HepG2 (cell line): ENCODE measurements around the gene STAT6.

Experiments
- CTCF ChIP-seq: sonication (generic); formaldehyde crosslinking; IDR thresholded peaks from 2 replicates; pipeline ENCODE4 v1.5.0; 2020; ENCODE audit warnings: mild to moderate bottlenecking, missing genetic modification reagents, moderate library complexity
- HCFC1 ChIP-seq: fragments of 150-350 bp; IDR thresholded peaks from 2 replicates; pipeline ENCODE4 v1.6.1; 2014; ENCODE audit warnings: low read depth, low read length
- SRF ChIP-seq: IDR thresholded peaks from 2 replicates; pipeline ENCODE4 v1.6.1; 2011; ENCODE audit warnings: mild to moderate bottlenecking, low read depth, low read length, moderate library complexity
- TF ChIP-seq, protein P1 (sequence below): sonication (generic); formaldehyde crosslinking; conservative IDR thresholded peaks from 2 replicates; pipeline ENCODE4 v1.5.0; 2020; ENCODE audit warnings: missing genetic modification reagents

GRCh38 chr12:57134949-57135348 lies 23.8 kb upstream of the STAT6 start:
- TF ChIP-seq HCFC1: no peak
- no peak for TF ChIP-seq SRF
- TF ChIP-seq, protein P1, sequence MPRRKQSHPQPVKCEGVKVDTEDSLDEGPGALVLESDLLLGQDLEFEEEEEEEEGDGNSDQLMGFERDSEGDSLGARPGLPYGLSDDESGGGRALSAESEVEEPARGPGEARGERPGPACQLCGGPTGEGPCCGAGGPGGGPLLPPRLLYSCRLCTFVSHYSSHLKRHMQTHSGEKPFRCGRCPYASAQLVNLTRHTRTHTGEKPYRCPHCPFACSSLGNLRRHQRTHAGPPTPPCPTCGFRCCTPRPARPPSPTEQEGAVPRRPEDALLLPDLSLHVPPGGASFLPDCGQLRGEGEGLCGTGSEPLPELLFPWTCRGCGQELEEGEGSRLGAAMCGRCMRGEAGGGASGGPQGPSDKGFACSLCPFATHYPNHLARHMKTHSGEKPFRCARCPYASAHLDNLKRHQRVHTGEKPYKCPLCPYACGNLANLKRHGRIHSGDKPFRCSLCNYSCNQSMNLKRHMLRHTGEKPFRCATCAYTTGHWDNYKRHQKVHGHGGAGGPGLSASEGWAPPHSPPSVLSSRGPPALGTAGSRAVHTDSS (CRISPR knock-in tag): no peak
- TF ChIP-seq CTCF (CRISPR knock-in tag): no peak
